ENCODE data around the gene ZBTB17.

DNA sequence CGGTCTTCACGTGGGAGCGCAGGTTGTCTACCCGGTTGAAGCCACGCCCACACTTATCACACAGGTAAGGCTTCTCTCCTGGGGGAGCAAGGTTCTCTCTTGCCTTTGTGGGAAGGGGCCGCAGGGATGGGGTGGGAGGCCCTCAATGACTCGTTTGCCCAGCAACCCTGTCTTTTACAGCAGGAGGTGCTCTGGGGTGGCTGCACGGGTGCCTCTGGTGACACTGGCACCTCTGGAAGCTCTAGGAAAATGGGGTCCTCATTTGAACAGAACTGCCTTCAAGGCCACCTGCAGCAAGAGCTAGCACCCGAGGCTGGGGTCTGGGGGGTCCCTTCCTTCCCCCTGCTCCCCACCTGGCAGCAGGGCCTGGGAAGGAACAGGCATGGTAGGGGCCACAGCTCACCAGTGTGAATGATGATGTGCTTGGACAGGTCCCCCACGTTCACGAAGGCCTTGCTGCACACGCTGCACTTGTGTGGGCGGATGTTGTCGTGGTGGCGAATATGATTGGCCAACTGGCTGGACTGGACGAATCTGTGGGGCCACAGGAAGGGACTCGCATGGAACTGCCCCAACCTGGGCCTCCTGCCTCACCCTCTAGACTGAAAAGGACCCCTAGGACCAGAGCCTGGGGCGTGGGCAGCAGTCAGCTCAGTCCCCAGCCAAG is 33.1 kb downstream of the ZBTB17 start:
- TF ChIP-seq, protein P1, sequence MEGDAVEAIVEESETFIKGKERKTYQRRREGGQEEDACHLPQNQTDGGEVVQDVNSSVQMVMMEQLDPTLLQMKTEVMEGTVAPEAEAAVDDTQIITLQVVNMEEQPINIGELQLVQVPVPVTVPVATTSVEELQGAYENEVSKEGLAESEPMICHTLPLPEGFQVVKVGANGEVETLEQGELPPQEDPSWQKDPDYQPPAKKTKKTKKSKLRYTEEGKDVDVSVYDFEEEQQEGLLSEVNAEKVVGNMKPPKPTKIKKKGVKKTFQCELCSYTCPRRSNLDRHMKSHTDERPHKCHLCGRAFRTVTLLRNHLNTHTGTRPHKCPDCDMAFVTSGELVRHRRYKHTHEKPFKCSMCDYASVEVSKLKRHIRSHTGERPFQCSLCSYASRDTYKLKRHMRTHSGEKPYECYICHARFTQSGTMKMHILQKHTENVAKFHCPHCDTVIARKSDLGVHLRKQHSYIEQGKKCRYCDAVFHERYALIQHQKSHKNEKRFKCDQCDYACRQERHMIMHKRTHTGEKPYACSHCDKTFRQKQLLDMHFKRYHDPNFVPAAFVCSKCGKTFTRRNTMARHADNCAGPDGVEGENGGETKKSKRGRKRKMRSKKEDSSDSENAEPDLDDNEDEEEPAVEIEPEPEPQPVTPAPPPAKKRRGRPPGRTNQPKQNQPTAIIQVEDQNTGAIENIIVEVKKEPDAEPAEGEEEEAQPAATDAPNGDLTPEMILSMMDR (IDR thresholded peaks at IDR 0.05): no peak
- no peak for TF ChIP-seq POLR2A (IDR thresholded peaks at IDR 0.05)

All from sigmoid colon (tissue), 3 donors.